HepG2 (cell line): Measurements from ENCODE around the gene CTBP1. TPM values are rescaled to one million over a fixed set of nuclear protein-coding genes. Genes with fewer than 3 reads are reported as not detected.
A peak's percentile ranks its signal among the peaks of the same experiment; 100 is the strongest.

Experiments
- BORCS8-MEF2B ChIP-seq: sonication (generic); formaldehyde crosslinking; IDR thresholded peaks from 2 replicates; pipeline ENCODE4 v1.8.0; 2022; ENCODE audit warnings: mild to moderate bottlenecking, missing genetic modification reagents
- FOXO4 ChIP-seq: sonication (generic); formaldehyde crosslinking; conservative IDR thresholded peaks from 2 replicates; pipeline ENCODE4 v1.8.1; 2023; ENCODE audit warnings: missing genetic modification reagents
- HIVEP1 ChIP-seq: sonication (generic); formaldehyde crosslinking; IDR thresholded peaks from 2 replicates; pipeline ENCODE4 v1.4.0; 2020; ENCODE audit warnings: mild to moderate bottlenecking, missing genetic modification reagents
- HNRNPK ChIP-seq: fragments of 200-400 bp; formaldehyde crosslinking; IDR thresholded peaks from 2 replicates; pipeline ENCODE4 v1.6.1; 2018; ENCODE audit warnings: low read length, low read depth, moderate library complexity, mild to moderate bottlenecking; ENCODE audit not compliant: poor library complexity, severe bottlenecking
- HNRNPL ChIP-seq: fragments of 200-400 bp; formaldehyde crosslinking; IDR thresholded peaks from 2 replicates; pipeline ENCODE4 v1.6.1; 2017; ENCODE audit warnings: mild to moderate bottlenecking, low read depth, low read length
- MTERF4 ChIP-seq: sonication (generic); formaldehyde crosslinking; IDR thresholded peaks from 2 replicates; pipeline ENCODE4 v1.8.0; 2023; ENCODE audit warnings: mild to moderate bottlenecking, missing genetic modification reagents
- POGK ChIP-seq: sonication (generic); formaldehyde crosslinking; conservative IDR thresholded peaks from 2 replicates; pipeline ENCODE4 v1.8.0; 2022; ENCODE audit warnings: mild to moderate bottlenecking, moderate library complexity, missing genetic modification reagents
- RBM39 ChIP-seq: fragments of 200-400 bp; formaldehyde crosslinking; IDR thresholded peaks from one replicate; pipeline ENCODE4 v1.6.1; 2018; ENCODE audit warnings: antibody characterized with exemption, mild to moderate bottlenecking, low read depth, low read length; ENCODE audit not compliant: poor library complexity, severe bottlenecking
- RFX3 ChIP-seq: IDR thresholded peaks from 2 replicates; pipeline ENCODE4 v1.6.1; 2016; ENCODE audit warnings: missing biosample characterization, missing genetic modification reagents
- SNAPC4 ChIP-seq: sonication (generic); formaldehyde crosslinking; IDR thresholded peaks from 2 replicates; pipeline ENCODE4 v1.4.0; 2020; ENCODE audit warnings: mild to moderate bottlenecking, missing genetic modification reagents
- THAP7 ChIP-seq: sonication (generic); formaldehyde crosslinking; IDR thresholded peaks from 2 replicates; pipeline ENCODE4 v1.8.1; 2023; ENCODE audit warnings: mild to moderate bottlenecking, missing genetic modification reagents
- ZBTB2 ChIP-seq: sonication (generic); formaldehyde crosslinking; IDR thresholded peaks from 2 replicates; pipeline ENCODE4 v1.8.0; 2022; ENCODE audit warnings: low read depth, missing genetic modification reagents
- ZNF10 ChIP-seq: sonication (generic); formaldehyde crosslinking; IDR thresholded peaks from 2 replicates; pipeline ENCODE4 v1.4.0; 2020; ENCODE audit warnings: mild to moderate bottlenecking, low read depth, missing genetic modification reagents, borderline replicate concordance
- ZNF761 ChIP-seq: sonication (generic); formaldehyde crosslinking; conservative IDR thresholded peaks from 2 replicates; pipeline ENCODE4 v1.4.0; 2020; ENCODE audit warnings: mild to moderate bottlenecking, missing genetic modification reagents
- ZNF777 ChIP-seq: sonication (generic); formaldehyde crosslinking; IDR thresholded peaks from 2 replicates; pipeline ENCODE4 v1.4.0; 2020; ENCODE audit warnings: missing genetic modification reagents
- ZNF841 ChIP-seq: sonication (generic); formaldehyde crosslinking; IDR thresholded peaks from 2 replicates; pipeline ENCODE4 v1.8.1; 2023; ENCODE audit warnings: missing genetic modification reagents, borderline replicate concordance
- polyA plus RNA-seq, 8 experiments: library from polyadenylated mRNA; depleted of rRNA in 3 of 8; stranded (reverse) in 7 of 8; unstranded in 1 of 8; fragments of >200 nt; fragmentation: Illumina TruSeq in 4 of 8; extraction: Trizol in 4 of 8; gene quantifications; 2 replicates each; pipeline versions ENCODE4 v1.2.1 to v1.2.3, GENCODE V29; 2011 to 2016; ENCODE audit warnings: low read depth in 4 of 8, missing spikeins in 1 of 8, mixed read lengths in 1 of 8; ENCODE audit not compliant: insufficient read depth in 1 of 8
- total RNA-seq, 5 experiments: library from RNA; depleted of rRNA; stranded (reverse); fragments of >200 nt; fragmentation: Illumina TruSeq; extraction: Trizol; gene quantifications; 2 replicates each; pipeline ENCODE4 v1.2.3, GENCODE V29; 2016; ENCODE audit warnings: low read depth in 1 of 5

Gene CTBP1
- total and polyA plus RNA-seq, 2 of the 13 experiments (the other 11 are each of a cell fraction or from before 2014, with no cell fraction given), result 78.5 to 112 TPM

GRCh38 chr4:1204828-1205585, 43.9 kb downstream of the CTBP1 start (continued):
- peak; percentile 91 for TF ChIP-seq HIVEP1 (CRISPR knock-in tag)
- no peak for TF ChIP-seq FOXO4 (CRISPR knock-in tag)
- no peak for TF ChIP-seq ZNF10 (CRISPR knock-in tag)
- peak; percentile 100 for TF ChIP-seq HNRNPL
- 0 out of 2 replicates have a peak, but pooled peaks have one; percentile 84 for TF ChIP-seq ZNF761 (CRISPR knock-in tag)
- peak; percentile 61; the same call in 1 of the 2 replicates for TF ChIP-seq BORCS8-MEF2B (CRISPR knock-in tag)
- no peak for TF ChIP-seq MTERF4
- no peak; the same call in 1 of the 2 replicates for TF ChIP-seq ZNF777 (CRISPR knock-in tag)
- TF ChIP-seq POGK (CRISPR knock-in tag), result no peak
- peak; percentile 31; the same call in 1 of the 2 replicates for TF ChIP-seq RFX3 (CRISPR knock-in tag)
- TF ChIP-seq THAP7 (CRISPR knock-in tag), result 0 out of 2 replicates have a peak, but pooled peaks have one; percentile 78
- no peak for TF ChIP-seq HNRNPK
- TF ChIP-seq RBM39, result peak; percentile 37
- TF ChIP-seq ZBTB2 (CRISPR knock-in tag), result 0 out of 2 replicates have a peak, but pooled peaks have one; percentile 55
- peak; percentile 82; the same call in 1 of the 2 replicates for TF ChIP-seq SNAPC4 (CRISPR knock-in tag)
- TF ChIP-seq ZNF841 (CRISPR knock-in tag), result no peak
